Stimulated activated CD8-positive, alpha-beta memory T cell treated with anti-CD3 and anti-CD28 coated beads, Interleukin-4, amount 100 ng/mL, for 4 hours (primary cell): ENCODE data around the gene NSUN7.

Source experiments
- DNase-seq, 2 donors: peaks; one replicate each; pipeline ENCODE4 v3.0.0-alpha.2; 2020; ENCODE audit warnings: low read depth in 2 of 2, low spot score in 1 of 2

Gene NSUN7

GRCh38 chr4:40844261-40844660 is 94.5 kb downstream of the NSUN7 start:
- DNase-seq = no peak

- DNase-seq = no peak
Observed at GRCh38 chr4:40845154-40845835, 95.5 kb downstream of the NSUN7 start.

GRCh38 chr4:40846532-40846931 is 96.8 kb downstream of the NSUN7 start:
- DNase-seq = no peak

GRCh38 chr4:40848251-40848650 is 98.5 kb downstream of the NSUN7 start:
- DNase-seq = no peak

- DNase-seq = no peak
Observed at GRCh38 chr4:40848940-40849339, 99.2 kb downstream of the NSUN7 start.

GRCh38 chr4:40850496-40850895 is 100.7 kb downstream of the NSUN7 start:
- DNase-seq = no peak

- no peak for DNase-seq
Observed at GRCh38 chr4:40856277-40856839, 106.6 kb downstream of the NSUN7 start.

GRCh38 chr4:40856840-40857362 is 107.1 kb downstream of the NSUN7 start:
- peak in 1 of 2 donors; percentile 3 for DNase-seq

- DNase-seq = no peak
Observed at GRCh38 chr4:40857956-40858355, 108.2 kb downstream of the NSUN7 start.

GRCh38 chr4:40858962-40859361 is 109.2 kb downstream of the NSUN7 start:
- DNase-seq = no peak
